Measurements from ENCODE around the gene TBPL1.

TBPL1 gene

GRCh38 chr6:134029495-134030455 is 76.8 kb downstream of the TBPL1 start:
- no peak overlapping the region for H3K4me3 ChIP-seq (ENCODE audit: low read length)
- DNase-seq (ENCODE audit: low read depth, low spot score) = no peak

GRCh38 chr6:134031696-134032255 is 78.8 kb downstream of the TBPL1 start:
- DNase-seq (ENCODE audit: low read depth, low spot score) = no peak
- H3K4me3 ChIP-seq (ENCODE audit: low read length) = no peak overlapping the region

GRCh38 chr6:134034478-134034877 is 81.5 kb downstream of the TBPL1 start:
- no peak for DNase-seq (ENCODE audit: low read depth, low spot score)

GRCh38 chr6:134034961-134035822 is 82.2 kb downstream of the TBPL1 start:
- H3K4me3 ChIP-seq (ENCODE audit: low read length) = no peak overlapping the region
- no peak for DNase-seq (ENCODE audit: low read depth, low spot score)

More at GRCh38 chr6:134034478-134034877, 81.5 kb downstream of the TBPL1 start:
- no peak overlapping the region for H3K4me3 ChIP-seq (ENCODE audit: low read length)

GRCh38 chr6:134035823-134036296 is 82.8 kb downstream of the TBPL1 start:
- H3K4me3 ChIP-seq (ENCODE audit: low read length) = no peak overlapping the region
- DNase-seq (ENCODE audit: low read depth, low spot score) = no peak

GRCh38 chr6:134039116-134039515 is 86.1 kb downstream of the TBPL1 start:
- no peak for DNase-seq (ENCODE audit: low read depth, low spot score)
- H3K4me3 ChIP-seq (ENCODE audit: low read length) = no peak overlapping the region
